Hippocampal formation (tissue), 2 donors: ENCODE results near the gene UBE2D4.

Experiments used
- DNase-seq, 2 donors: peaks; one replicate each; lab custom pipeline; 2025; lab: John Stamatoyannopoulos, UW

UBE2D4 gene

DNA sequence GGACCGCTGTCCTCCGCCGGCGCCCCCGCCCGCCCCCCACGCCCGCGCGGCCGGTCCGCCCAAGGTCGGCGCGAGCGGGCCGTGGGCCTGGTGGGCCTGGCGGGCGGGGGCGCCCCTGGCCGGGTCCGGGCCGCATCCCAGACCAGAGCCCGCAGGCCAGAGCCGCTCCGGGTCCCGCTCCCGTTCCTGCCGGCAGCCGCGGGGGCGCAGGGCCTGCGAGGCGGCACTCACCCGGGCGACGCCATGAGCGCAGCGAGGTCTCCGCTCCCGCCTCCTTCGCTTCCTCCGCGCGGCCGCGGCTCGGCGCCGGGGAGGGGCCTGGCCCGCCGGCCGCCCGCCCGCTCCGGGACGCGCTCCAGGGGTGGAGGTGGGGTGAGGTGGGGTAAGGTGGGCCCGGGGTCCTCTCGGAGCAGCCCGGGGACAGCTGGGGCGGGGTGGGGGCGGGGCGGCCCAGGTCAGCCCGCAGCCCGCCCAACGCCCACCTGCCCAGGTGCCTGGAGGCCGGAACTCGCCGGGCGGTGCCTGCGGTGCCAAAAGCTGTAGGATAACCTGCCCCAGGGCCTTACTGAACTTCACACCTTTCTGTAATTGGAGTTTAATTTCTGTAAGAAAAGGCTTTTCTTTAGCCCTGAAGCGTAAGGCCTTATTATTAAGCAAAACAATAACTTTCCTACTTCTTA is 19.8 kb upstream of the UBE2D4 start, which contains the start of gene URGCP:
TSS of gene URGCP (minus strand) at position 266 of the 680 bp plus-strand sequence. CDS start at position 245, 21 bp downstream.
- peak; percentile 32 to 34 for DNase-seq

GRCh38 chr7:43914795-43915194 is 11.4 kb upstream of the UBE2D4 start:
- DNase-seq: no peak

DNA sequence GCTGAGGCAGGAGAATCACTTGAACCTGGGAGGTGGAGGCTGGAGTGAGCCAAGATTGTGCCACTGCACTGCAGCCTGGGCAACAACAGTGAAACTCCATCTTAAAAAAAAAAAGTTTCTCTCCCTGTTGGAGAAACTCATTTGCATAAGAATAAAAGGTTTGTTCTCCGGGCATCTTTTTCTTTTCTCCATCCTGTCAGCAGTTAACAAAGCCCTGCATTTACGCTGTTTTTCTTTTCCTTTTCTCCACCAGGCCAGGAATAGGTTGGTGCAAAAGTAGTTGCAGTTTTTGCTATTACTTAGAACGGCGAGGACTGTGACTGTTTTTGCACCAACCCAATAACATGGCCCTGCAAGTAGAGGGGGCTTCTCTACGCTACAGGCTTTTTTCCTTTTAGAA is 10.3 kb upstream of the UBE2D4 start:
- DNase-seq: no peak

DNA sequence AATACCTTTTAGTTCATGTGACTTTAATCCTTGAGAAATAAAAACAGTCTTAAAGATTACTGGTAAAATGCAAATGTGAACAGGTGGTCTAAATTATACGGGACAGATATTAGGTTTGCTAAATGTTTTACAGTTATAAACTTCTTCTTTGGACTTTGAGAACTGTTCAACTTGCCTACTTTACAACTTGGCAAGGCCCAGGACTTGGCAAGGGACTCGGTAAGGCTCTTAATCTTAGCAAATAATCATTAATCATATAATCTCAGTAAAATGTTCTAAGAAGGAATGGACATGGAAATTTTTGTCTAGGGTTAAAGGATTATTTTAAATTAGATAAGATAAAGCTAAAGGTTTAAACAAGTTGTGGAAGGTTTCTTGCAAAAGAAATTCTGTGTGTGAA is 4.8 kb upstream of the UBE2D4 start:
- no peak for DNase-seq

GRCh38 chr7:43922726-43923125 is 3.5 kb upstream of the UBE2D4 start:
- DNase-seq: no peak

DNA sequence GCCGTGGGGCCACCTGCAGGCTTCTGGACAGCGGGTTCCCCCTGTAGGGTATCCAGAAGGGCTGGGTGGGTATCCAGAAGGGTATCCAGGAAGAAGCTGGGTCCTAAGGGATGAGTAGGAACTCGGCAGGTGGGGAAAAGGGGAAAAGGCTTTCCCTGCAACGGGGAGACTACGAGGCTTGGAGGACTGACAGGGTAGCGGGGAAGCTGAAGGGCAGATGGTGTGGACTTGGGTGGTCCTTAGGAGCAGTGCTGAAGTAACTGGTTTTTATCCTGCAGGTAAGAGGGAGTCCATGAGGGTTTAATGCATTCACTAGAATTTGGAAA is 525 bp downstream of the UBE2D4 start:
- DNase-seq: no peak

DNA sequence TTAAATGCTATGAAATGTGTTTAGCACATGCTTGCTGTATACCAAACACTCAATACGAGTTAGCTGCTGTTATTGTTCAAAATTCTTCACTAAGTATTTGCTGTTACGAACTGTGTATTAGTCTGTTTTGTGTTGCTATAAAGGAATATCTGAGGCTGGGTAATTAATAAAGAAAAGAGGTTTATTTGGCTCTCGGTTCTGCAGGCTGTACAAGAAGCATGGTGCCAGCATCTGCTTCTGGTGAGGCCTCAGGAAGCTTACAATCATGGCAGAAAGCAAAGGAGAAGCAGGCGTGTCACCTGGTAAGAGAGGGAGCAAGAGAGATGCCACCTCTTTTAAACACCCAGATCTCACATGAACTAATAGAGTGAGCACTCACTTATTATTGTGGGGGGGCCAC is 1.6 kb downstream of the UBE2D4 start:
- DNase-seq: no peak

DNA sequence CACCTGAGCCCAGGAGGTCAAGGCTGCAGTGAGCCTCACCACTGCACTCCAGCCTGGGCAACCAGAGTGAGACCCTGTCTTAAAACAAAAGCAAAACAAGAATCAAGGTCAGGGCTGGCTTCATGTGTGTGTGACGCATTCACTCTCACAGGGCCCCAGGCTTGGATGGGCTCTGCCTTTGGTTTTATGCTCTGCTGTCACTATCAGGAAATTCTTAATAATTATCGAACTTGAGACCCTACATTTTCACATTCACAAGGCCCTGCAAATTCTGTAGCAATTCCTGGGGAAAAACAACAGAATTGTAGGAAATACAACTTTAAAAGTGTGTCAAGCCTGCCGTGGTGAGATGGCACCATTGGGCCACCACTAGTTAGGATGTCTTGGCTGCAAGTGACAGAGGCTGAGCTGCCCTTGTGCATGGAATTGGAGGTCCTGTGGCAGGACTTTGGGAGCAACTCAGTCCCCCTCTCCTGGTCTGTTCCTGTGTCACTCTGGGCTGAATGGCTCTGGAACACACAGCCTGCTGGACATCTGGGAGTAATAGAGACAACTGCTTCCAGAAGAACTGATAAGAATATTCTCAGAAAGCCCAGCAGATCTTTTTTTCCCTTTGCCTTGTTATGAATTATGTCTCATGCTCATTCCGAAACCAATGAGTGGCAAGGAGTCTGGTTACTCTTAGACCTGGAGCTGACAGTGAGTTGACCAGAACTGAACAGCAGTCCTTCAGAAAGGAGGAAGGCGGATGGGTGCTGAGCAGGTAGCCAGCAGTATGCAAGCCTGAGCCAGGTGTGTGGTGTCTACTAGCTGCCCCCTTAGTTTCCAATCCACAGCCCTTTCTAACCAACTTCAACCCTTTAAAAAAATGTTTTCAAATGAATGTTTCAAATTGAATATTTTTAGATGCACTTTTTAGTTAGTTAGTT is 3.6 kb downstream of the UBE2D4 start:
- no peak for DNase-seq

DNA sequence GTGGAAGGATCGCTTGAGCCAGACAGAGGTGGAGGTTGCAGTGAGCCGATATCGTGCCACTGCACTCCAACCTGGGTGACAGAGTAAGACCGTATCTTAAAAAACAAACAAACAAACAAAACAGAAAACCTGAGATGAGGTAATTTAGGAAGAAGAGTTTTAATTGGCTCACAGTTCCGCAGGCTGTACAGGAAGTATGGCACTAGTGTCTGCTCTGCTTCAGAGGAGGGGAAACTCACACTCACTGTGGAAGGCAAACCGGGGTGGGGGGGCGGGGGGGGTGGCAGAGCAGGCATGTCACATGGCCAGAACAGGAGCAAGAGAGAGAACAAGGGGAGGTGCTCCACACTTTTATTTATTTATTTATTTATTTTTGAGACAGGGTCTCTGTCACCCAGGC is 5.1 kb downstream of the UBE2D4 start:
- DNase-seq: no peak

DNA sequence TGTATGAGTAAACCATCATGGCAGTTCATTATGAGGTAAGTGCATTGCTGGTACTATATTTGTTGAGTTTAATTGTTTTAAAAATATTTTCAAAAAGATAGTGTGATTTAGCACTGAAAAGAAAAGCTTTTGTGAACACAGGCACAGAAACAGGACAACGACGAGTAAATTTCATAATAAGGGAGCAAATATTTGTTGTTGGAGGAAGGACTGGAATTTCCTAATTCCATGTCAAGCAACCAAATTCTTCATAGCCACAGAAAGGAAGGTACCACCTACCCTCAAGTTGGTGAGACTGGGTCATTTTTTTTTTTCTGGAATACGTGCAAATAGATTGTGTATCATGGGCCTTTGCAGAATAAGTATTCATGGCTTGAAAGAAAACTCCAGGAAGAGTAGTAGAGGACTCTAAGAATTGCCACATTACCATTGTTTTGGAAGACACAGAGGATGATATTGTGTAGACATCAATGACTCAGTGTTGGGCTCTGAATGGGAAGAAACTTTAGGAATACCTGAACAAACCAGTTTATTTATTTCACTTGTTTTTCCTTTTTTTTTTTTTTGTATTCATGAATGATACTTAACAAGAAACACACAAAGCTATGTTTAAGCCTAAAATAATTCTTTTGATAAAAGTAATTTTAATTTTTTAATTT is 7.8 kb downstream of the UBE2D4 start:
- DNase-seq: no peak

DNA sequence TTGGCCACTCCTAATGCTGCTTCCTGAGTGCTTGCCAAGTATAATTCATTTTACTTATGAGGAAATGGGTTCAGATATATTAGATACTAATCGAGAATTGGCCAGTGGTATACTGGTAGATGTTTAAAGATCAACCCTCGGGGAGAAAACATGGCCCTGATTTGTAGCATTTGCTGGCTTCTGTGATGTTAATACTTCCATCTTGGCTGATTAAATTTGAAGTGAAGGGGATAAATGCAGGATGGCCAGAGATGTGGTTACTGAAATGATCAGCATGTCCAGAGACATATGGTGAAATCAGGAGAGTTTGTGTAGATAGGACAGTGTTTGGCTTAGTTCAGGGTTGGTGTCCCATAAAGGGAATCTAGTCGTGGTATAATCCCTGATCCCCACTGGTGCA is 11.2 kb downstream of the UBE2D4 start:
- no peak for DNase-seq

DNA sequence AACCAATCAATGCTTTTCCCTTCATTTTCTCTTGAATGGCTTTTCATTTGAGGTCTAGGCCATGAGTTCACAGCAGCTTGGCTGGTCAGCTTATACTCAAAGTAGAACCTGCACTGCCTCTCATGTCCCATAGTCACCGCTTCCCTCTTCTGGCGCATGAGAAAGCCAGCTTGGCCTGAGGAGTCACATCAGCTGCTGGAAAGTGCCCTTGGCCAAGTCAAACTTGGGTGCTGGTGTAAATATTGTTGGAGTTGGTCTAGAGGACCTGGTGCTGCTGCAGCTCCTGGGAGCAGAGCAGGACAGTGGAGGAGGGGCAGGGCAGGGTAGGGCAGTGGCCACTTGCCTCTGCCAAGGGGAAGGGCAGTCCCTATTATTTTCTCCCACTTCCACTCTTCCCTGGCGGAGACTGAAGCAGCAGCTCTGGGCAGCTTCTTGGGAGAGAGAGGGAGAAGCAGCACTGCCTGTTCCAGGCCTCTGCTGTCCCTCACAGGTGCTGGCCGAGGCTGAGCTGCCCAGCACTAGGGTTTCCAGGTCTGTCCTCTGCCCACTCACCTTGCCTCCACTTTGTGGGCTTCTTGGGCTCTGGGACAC is 12.8 kb downstream of the UBE2D4 start:
- DNase-seq: no peak

DNA sequence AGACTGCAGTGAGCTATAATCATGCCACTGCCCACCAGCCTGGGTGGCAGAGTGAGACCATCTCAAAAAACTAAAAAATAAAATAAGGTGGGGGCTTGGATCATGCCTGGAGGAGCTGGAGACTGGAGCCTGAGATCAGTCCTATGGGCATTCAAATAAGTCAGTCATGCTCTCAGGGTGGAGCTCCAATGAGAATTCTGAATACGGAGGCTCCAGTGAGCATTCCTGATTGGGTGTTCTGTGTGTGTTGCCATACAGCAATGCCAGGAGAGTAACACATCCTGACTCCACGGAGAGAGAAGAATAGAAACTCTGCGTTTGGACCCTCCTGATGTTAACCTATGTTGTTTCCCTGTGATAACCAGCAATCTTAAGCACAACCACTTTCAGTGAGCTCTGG is 16.0 kb downstream of the UBE2D4 start:
- no peak for DNase-seq

DNA sequence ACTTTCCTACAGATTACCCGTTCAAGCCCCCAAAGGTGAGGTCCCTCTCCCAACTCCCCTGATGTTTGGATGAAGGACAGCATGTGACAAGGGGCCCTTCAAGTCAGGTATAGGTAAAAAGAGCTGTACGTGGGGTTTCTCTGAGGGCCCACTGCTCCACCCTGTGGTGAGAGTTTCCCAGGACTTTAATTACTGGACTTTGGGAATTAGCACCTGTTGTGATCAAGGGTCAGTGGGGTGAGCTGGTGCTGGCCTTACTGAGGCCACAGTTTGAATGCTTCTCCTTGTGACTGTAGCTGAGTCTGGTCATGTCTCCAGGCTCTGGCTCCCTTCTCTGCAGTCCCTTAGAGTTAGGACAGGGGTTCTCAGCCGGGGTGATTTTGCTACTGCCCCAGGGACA is 16.8 kb downstream of the UBE2D4 start:
- no peak for DNase-seq

GRCh38 chr7:43943417-43944187 is 17.4 kb downstream of the UBE2D4 start:
- DNase-seq: no peak

DNA sequence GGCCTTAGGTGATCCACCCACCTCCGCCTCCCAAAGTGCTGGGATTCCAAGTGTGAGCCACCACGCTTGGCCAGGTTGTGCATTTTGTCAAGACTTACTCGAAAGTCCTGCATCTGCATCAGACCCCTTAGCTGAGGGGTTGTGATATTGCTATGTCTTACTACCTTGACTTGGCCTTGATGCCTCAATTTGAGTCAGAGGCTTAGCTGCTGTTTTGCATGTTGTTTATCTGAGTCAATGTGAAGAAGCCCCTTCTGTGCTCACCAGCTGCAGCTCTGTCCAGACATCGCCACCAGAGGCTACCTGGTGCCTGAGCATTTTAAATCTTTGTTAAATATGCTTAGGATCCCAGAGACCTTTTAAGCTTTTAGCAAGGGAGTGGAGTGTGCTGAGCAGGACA is 18.1 kb downstream of the UBE2D4 start:
- no peak for DNase-seq

GRCh38 chr7:43952028-43952427 is 25.8 kb downstream of the UBE2D4 start:
- no peak for DNase-seq

DNA sequence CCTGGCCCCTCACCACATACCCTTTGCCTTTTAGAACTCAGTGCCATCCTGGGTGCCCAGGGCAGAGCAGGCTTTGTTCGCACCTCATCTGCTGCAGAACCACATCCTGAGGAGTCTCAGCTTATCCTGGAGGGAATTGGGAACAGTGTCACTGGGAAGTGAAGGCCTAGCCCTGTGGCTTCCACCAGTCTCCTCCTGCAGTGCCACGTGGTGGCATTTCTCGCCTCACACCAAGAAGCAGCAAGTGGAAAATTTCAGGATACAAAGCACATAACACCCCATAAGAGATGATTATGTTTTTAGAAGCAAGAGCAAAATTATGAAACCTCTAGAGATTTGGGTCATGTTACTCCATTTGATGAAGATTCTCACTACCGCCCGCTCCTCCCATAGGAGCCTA is 26.8 kb downstream of the UBE2D4 start:
- DNase-seq: no peak

DNA sequence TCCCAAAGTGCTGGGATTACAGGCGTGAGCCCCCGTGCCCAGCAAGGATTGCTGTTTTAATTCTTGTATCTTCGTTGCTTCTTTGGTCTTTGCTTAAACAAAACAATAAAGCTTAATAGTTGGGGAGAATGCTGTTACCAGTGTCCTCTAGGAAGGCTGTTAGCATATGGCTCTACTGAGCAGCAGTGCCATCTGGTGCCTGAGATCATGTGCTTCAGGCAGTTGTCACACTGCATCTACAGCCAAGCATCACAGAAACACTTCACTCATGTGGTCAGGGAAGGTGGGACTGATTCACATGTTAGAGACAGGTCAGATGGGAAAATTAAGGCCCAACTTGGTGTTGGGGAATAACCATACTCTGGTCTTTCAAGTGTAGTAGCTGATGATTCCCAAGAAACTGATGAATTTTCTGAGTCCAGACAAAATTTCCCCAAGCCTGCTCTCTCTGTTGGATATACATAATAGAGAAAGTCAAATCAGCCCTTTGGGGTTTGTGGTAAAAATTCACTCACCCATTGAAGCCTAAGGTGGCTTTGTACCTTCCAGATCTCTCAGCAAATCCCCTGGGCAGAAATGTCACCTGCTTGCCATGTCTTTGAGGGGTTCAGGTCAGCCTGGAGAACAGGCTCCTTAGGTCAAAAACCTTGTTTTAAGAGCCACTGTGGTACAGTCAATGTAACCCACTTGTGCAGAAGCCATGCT is 28.4 kb downstream of the UBE2D4 start:
- DNase-seq: peak; percentile 19 to 49

- no peak for DNase-seq
Measured at GRCh38 chr7:43956027-43956426, 29.8 kb downstream of the UBE2D4 start.

- DNase-seq: no peak
Measured at GRCh38 chr7:43960933-43961332, 34.7 kb downstream of the UBE2D4 start.
